Adrenal gland (tissue), 12 donors: ENCODE results near the gene CDH11. TPM values are rescaled to one million over a fixed set of nuclear protein-coding genes. Genes with fewer than 3 reads are reported as not detected.

Experiments used
- DNase-seq, 7 donors: peaks; one replicate each; pipeline ENCODE4 v3.0.0-alpha.2; 2019 to 2020
- H3K27ac ChIP-seq, 5 donors: fragments of 200-600 bp; sonication (generic) in 4 of 5; 1 replicate in 3 of 5; 2 replicates in 2 of 5; pipeline versions ENCODE4 v1.5.1 to v1.8.0; 2016 to 2020; ENCODE audit warnings: mild to moderate bottlenecking in 1 of 5
- H3K27me3 ChIP-seq: fragments of 200-600 bp; 2 replicates; pipeline ENCODE4 v1.8.0; 2021
- H3K36me3 ChIP-seq, 2 donors: fragments of 200-600 bp; replicated peaks in 1 of 2; 1 replicate in 1 of 2; 2 replicates in 1 of 2; pipeline versions ENCODE4 v1.5.1 to v1.8.0; 2018 to 2022
- H3K4me1 ChIP-seq, 2 donors: fragments of 200-600 bp; replicated peaks in 1 of 2; 1 replicate in 1 of 2; 2 replicates in 1 of 2; pipeline versions ENCODE4 v1.5.1 to v1.8.0; 2018 to 2021
- H3K4me3 ChIP-seq, 4 donors: fragments of 200-600 bp; sonication (generic) in 3 of 4; one replicate each; pipeline ENCODE4 v1.5.1; 2016 to 2018
- H3K9me3 ChIP-seq, 3 donors: fragments of 200-600 bp; sonication (generic) in 1 of 3; replicated peaks in 1 of 3; 1 replicate in 2 of 3; 2 replicates in 1 of 3; pipeline versions ENCODE4 v1.5.1 to v1.8.0; 2016 to 2021
- POLR2A ChIP-seq, 2 donors: fragments of 450-650 bp; IDR thresholded peaks; one replicate each; pipeline ENCODE4 v1.6.1; 2017; ENCODE audit warnings: antibody characterized with exemption in 2 of 2, mild to moderate bottlenecking in 2 of 2, moderate library complexity in 1 of 2
- WGBS, 4 donors: extraction: QIAGEN DNeasy Blood & Tissue Kit in 2 of 4; methylation state at CpG; one replicate each; pipeline versions ENCODE4 v1.1.5 to v1.1.7; 2013 to 2017; 5-methylcytosine and 5-hydroxymethylcytosine counted together
- intact Hi-C, 2 donors: fragments of 100-400 bp; cut with DNase I; formaldehyde crosslinking; loops; one replicate each; pipeline versions ENCODE4 v1.14.1 to v1.15.0; 2022 to 2023
- polyA plus RNA-seq, 3 donors: library from polyadenylated mRNA; stranded (reverse); fragments of 200-250 nt in 2 of 3; fragments of 350-450 nt in 1 of 3; fragmentation: Illumina TruSeq in 1 of 3; extraction: RNeasy Lipid Tissue Mini Kit (QIAGEN cat#74804) in 1 of 3; gene quantifications; one replicate each; pipeline ENCODE4 v1.2.3, GENCODE V29; 2013 to 2014
- total RNA-seq, 9 donors: library from RNA; depleted of rRNA in 4 of 9; stranded (reverse); fragments of >200 nt in 4 of 9; fragments of 120-200 nt in 1 of 9; fragmentation: NEBNext Ultra II Directional in 1 of 9; extraction: Animal tissue kit (Norgen Biotek cat#: 25700) in 1 of 9; gene quantifications; one replicate each; pipeline versions ENCODE4 v1.1.0 to v1.2.4, GENCODE V29; 2013 to 2023
- TF ChIP-seq, protein P1 (sequence below), 6 experiments: fragments of 450-650 bp in 4 of 6; fragments of 200-600 bp in 2 of 6; sonication (generic) in 1 of 6; IDR thresholded peaks; 1 replicate in 5 of 6; 2 replicates in 1 of 6; pipeline versions ENCODE4 v1.5.1 to v1.8.0; 2016 to 2021; ENCODE audit warnings: antibody characterized with exemption in 6 of 6, mild to moderate bottlenecking in 2 of 6, moderate library complexity in 1 of 6
- donor health status: healthy with polysubstance abuse.
- donor health status: Bipolar disorder and iron deficiency.
- donor health status: DM: yes; HTN: yes; CAD: no.
- donor health status: DM: no; HTN: no; CAD: no.
- donor health status: DM: no; HTN: no; CAD: no.
- donor health status: DM: yes; HTN: yes; CAD: no.

The CDH11 gene
- total and polyA plus RNA-seq, 12 donors: 3.0 to 102 (median 31.0) TPM

- no peak overlapping the region for H3K4me3 ChIP-seq
Observed at GRCh38 chr16:65071433-65072311, 50.2 kb downstream of the CDH11 start.

GRCh38 chr16:65070831-65071432, 50.9 kb downstream of the CDH11 start:
- H3K27me3 ChIP-seq: no peaks in the 10 kb centered on the region
- H3K9me3 ChIP-seq: no peaks in the 10 kb centered on the region
- peak overlapping the region in 4 of 5 donors; percentile 22 to 82 (median 39) for H3K27ac ChIP-seq
- no peaks in the 10 kb centered on the region for H3K36me3 ChIP-seq
- peak overlapping the region in 1 of 4 donors; percentile 24 for H3K4me3 ChIP-seq
- DNase-seq: peak; percentile 83 to 95 (median 93)
- no peak for TF ChIP-seq POLR2A (IDR thresholded peaks at IDR 0.05)
- TF ChIP-seq, protein P1, sequence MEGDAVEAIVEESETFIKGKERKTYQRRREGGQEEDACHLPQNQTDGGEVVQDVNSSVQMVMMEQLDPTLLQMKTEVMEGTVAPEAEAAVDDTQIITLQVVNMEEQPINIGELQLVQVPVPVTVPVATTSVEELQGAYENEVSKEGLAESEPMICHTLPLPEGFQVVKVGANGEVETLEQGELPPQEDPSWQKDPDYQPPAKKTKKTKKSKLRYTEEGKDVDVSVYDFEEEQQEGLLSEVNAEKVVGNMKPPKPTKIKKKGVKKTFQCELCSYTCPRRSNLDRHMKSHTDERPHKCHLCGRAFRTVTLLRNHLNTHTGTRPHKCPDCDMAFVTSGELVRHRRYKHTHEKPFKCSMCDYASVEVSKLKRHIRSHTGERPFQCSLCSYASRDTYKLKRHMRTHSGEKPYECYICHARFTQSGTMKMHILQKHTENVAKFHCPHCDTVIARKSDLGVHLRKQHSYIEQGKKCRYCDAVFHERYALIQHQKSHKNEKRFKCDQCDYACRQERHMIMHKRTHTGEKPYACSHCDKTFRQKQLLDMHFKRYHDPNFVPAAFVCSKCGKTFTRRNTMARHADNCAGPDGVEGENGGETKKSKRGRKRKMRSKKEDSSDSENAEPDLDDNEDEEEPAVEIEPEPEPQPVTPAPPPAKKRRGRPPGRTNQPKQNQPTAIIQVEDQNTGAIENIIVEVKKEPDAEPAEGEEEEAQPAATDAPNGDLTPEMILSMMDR (IDR thresholded peaks at IDR 0.05): no peak
- H3K4me1 ChIP-seq: peaks cover 0 to 19% of the 10 kb centered on the region in 2 donors
- intact Hi-C loops: no loop called here
- 43 to 51% (median 44%) methylated on average over 12 of the region's 12 CpGs for WGBS, 4 donors

More at GRCh38 chr16:65071433-65072311, 50.2 kb downstream of the CDH11 start:
- Histone ChIP-seq H3K36me3 (no peaks in the 10 kb centered on the region), H3K27ac (peak overlapping the region in 4 of 5 donors; percentile 22 to 82 (median 39)), H3K4me1 (peaks cover 0 to 19% of the 10 kb centered on the region in 2 donors), H3K27me3 (no peaks in the 10 kb centered on the region), H3K9me3 (no peaks in the 10 kb centered on the region)
- intact Hi-C loops: no loop called here
- 69 to 74% (median 73%) methylated on average over 24 of the region's 24 CpGs for WGBS, 4 donors
- DNase-seq: peak in 6 of 7 donors; percentile 13 to 61 (median 28)
- TF ChIP-seq, protein P1 (IDR thresholded peaks at IDR 0.05): no peak
- TF ChIP-seq POLR2A (IDR thresholded peaks at IDR 0.05): no peak

DNA sequence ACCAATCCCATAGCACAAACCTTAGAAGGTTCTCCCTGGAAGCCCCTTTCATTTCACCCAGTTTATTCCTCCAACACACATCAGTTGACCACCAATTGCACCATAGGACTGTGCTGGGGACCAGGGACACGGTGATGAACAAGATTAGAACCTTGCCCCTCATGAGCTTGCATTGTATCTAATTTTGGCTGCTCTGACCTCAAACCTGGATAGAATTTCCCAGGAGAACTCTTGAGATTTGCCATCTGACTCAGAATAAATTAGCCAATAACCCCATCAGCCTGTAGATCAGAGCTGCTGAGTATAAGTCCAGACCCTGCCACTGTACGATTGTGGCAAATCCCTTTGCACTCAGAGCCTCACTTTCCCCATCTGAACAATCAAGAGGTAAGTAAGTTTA, 52.1 kb downstream of the CDH11 start:
- no peak for DNase-seq
- WGBS, 4 donors: 81 to 92% (median 84%) methylated on average over 2 of the region's 2 CpGs
- H3K4me3 ChIP-seq: no peak overlapping the region
- no peaks in the 10 kb centered on the region for H3K9me3 ChIP-seq
- H3K27me3 ChIP-seq: no peaks in the 10 kb centered on the region
- H3K36me3 ChIP-seq: no peaks in the 10 kb centered on the region
- intact Hi-C loops: no loop called here
- H3K27ac ChIP-seq: no peak overlapping the region
- peaks cover 0 to 19% of the 10 kb centered on the region in 2 donors for H3K4me1 ChIP-seq
- TF ChIP-seq, protein P1 (IDR thresholded peaks at IDR 0.05): no peak
- TF ChIP-seq POLR2A (IDR thresholded peaks at IDR 0.05): no peak

DNA sequence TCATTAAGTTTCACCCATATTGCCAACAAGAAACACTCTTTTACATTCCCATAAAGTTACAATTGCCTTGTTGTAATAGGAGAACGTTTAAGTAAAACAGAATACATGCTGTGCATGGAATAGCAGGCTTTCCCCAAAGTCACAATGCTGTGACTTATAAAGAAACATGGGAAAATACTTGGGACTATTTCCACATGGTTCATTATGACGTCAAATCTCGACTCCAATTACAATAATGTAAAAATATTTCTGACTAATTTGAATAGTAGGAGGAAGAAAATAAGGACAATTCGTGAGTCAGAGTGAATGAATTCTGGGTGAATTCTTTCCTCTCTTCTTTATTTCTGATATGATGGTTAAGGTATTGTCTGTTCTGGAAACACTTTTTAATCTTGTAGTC, 52.8 kb downstream of the CDH11 start:
- no peak for TF ChIP-seq POLR2A (IDR thresholded peaks at IDR 0.05)
- TF ChIP-seq, protein P1 (IDR thresholded peaks at IDR 0.05): no peak
- 66 to 73% (median 69%) methylated on average over 4 of the region's 4 CpGs for WGBS, 4 donors
- no peaks in the 10 kb centered on the region for H3K9me3 ChIP-seq
- no peaks in the 10 kb centered on the region for H3K36me3 ChIP-seq
- DNase-seq: no peak
- no peak overlapping the region for H3K27ac ChIP-seq
- H3K4me3 ChIP-seq: no peak overlapping the region
- intact Hi-C loops: no loop called here
- H3K27me3 ChIP-seq: no peaks in the 10 kb centered on the region
- peaks cover 0 to 19% of the 10 kb centered on the region in 2 donors for H3K4me1 ChIP-seq
